Astrocyte of the hippocampus (primary cell): ENCODE measurements around the gene HCFC1R1.
"Not testable (repeated sequence)": the region's sequence is repeated elsewhere in the genome, so short reads cannot be mapped to it uniquely, and the experiment has no call there.

ENCODE experiments used
- DNase-seq: peaks from one replicate; pipeline ENCODE4 v3.0.0; 2011; ENCODE audit warnings: low read depth, low spot score

HCFC1R1 gene

GRCh38 chr16:3023669-3024478, at the start of gene HCFC1R1, which contains the start of gene THOC6:
HCFC1R1 (minus strand) TSS chr16:3023942; CDS start chr16:3023941, 1 bp downstream.
THOC6 (plus strand) TSS chr16:3024035; CDS start chr16:3024327, 292 bp downstream.
- DNase-seq, result peak; percentile 99

GRCh38 chr16:3073448-3073847, 49.7 kb upstream of the HCFC1R1 start:
- no peak for DNase-seq

GRCh38 chr16:3072576-3073263, 49.0 kb upstream of the HCFC1R1 start:
- DNase-seq, result not testable (repeated sequence)

- DNase-seq, result not testable (repeated sequence)
These were observed 48.4 kb upstream of the HCFC1R1 start for GRCh38 chr16:3072148-3072547.

- DNase-seq, result no peak
These were observed 47.9 kb upstream of the HCFC1R1 start for GRCh38 chr16:3071655-3072054.

- DNase-seq, result no peak
These were observed 46.9 kb upstream of the HCFC1R1 start for GRCh38 chr16:3070608-3071111.

GRCh38 chr16:3069146-3069545, 45.4 kb upstream of the HCFC1R1 start:
- DNase-seq, result not testable (repeated sequence)

- DNase-seq, result no peak
These were observed 44.7 kb upstream of the HCFC1R1 start for GRCh38 chr16:3068487-3068886.

- DNase-seq, result no peak
These were observed 42.7 kb upstream of the HCFC1R1 start for GRCh38 chr16:3066440-3066748.

- DNase-seq, result no peak
These were observed 42.1 kb upstream of the HCFC1R1 start for GRCh38 chr16:3065742-3066439.

GRCh38 chr16:3065069-3065741, 41.5 kb upstream of the HCFC1R1 start, which contains the start of gene IL32:
IL32 (plus strand) TSS chr16:3065640; CDS start chr16:3065812, 172 bp downstream.
- peak; percentile 85 for DNase-seq

- DNase-seq, result no peak
These were observed 40.1 kb upstream of the HCFC1R1 start for GRCh38 chr16:3063625-3064386.

GRCh38 chr16:3062553-3062952, 38.8 kb upstream of the HCFC1R1 start:
- no peak for DNase-seq

GRCh38 chr16:3060339-3061127, 36.8 kb upstream of the HCFC1R1 start:
- no peak for DNase-seq

GRCh38 chr16:3059723-3060242, 36.0 kb upstream of the HCFC1R1 start:
- no peak for DNase-seq

- peak; percentile 96 for DNase-seq
These were observed 35.4 kb upstream of the HCFC1R1 start for GRCh38 chr16:3059041-3059722.

- peak; percentile 58 for DNase-seq
These were observed 34.6 kb upstream of the HCFC1R1 start for GRCh38 chr16:3058139-3059030.
